Rectal smooth muscle tissue (tissue), 1 donor: ENCODE results near the gene PADI2.

Experiments used
- H3K27ac ChIP-seq: one replicate; pipeline ENCODE4 v1.7.0; 2013; ENCODE audit warnings: low read depth, low read length, inconsistent platforms
- H3K27me3 ChIP-seq: one replicate; pipeline ENCODE4 v1.7.0; 2013; ENCODE audit warnings: low read length; ENCODE audit not compliant: control insufficient read depth, insufficient read depth
- H3K36me3 ChIP-seq: one replicate; pipeline ENCODE4 v1.7.0; 2013; ENCODE audit warnings: low read length; ENCODE audit not compliant: control insufficient read depth, insufficient read depth
- H3K4me1 ChIP-seq: one replicate; pipeline ENCODE4 v1.7.0; 2013; ENCODE audit warnings: low read length; ENCODE audit not compliant: control insufficient read depth, insufficient read depth
- H3K4me3 ChIP-seq: one replicate; pipeline ENCODE4 v1.7.0; 2013; ENCODE audit warnings: low read length
- H3K9ac ChIP-seq: one replicate; pipeline ENCODE4 v1.7.0; 2013; ENCODE audit warnings: low read length

Gene PADI2

DNA sequence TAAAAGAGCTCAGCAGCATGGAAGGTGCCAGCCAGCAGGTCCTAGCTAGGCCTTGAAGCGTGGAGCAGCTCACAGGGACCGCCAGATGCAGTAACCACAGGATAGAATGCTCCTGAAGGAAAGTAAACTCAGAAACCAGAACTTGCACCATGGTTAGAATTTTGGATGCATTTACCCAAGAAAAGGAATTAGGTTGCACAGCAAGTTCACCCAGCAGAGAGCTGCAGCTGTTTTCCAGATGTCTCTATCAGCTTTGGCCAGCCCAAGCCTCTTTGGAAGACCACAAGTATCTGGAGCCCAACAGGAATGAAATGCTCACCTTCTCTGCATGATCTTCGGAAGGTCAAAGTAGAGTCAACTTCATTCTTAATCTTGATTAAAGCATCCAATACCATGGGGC lies 86.5 kb downstream of the PADI2 start:
- H3K27ac ChIP-seq: no peak overlapping the region
- H3K4me1 ChIP-seq: no peaks in the 10 kb centered on the region
- no peak overlapping the region for H3K9ac ChIP-seq
- H3K27me3 ChIP-seq: no peaks in the 10 kb centered on the region
- H3K36me3 ChIP-seq: peaks cover 13% of the 10 kb centered on the region
- no peak overlapping the region for H3K4me3 ChIP-seq

DNA sequence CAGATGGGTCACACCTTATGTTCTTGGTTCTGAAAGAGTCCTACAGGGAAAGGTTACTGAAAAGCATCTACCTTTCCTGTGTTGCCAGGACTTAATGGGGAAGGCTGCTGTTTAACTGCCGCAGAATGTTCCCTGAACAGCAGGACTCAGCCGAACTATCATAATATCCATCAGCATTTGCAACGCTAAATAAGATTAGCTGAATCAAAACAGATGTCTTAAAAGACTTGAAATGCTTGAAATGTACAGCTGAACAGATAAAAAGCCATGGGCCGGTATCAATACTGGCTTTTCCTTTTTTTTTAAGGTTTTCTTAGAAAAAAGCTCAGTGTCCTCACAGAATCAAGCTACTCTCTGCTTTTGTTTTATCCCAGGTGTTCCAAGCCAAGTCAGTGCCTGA lies 87.8 kb downstream of the PADI2 start:
- Histone ChIP-seq H3K4me1 (no peaks in the 10 kb centered on the region), H3K36me3 (peaks cover 20% of the 10 kb centered on the region), H3K9ac (no peak overlapping the region), H3K27ac (no peak overlapping the region), H3K4me3 (no peak overlapping the region), H3K27me3 (no peaks in the 10 kb centered on the region)

DNA sequence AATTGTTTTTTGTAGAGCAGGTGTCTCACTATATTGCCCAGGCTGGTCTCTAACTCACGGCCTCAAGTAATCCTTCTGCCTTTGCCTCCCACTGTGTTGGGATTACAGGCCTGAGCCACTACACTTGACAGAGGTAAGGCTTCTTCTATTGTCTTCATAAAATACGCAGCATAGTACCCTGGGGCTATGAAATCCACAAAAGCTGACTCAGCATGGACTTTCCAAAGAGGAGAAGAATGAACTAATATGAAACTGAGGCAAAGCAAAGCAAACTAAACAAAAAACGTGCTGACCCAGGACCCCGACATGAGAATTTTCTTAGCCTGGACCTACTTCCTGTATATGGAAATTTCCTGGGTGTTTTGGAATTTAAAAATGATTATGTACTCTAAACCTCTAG lies 89.0 kb downstream of the PADI2 start:
- no peak overlapping the region for H3K27ac ChIP-seq

GRCh38 chr1:17028662-17029188 lies 90.5 kb downstream of the PADI2 start:
- H3K27me3 ChIP-seq: no peaks in the 10 kb centered on the region
- no peak overlapping the region for H3K4me3 ChIP-seq
- H3K27ac ChIP-seq: no peak overlapping the region
- peaks cover 26% of the 10 kb centered on the region for H3K36me3 ChIP-seq
- H3K9ac ChIP-seq: no peak overlapping the region
- H3K4me1 ChIP-seq: no peaks in the 10 kb centered on the region

More for the DNA sequence above, 89.0 kb downstream of the PADI2 start:
- Histone ChIP-seq H3K4me3 (no peak overlapping the region), H3K9ac (no peak overlapping the region), H3K36me3 (peaks cover 23% of the 10 kb centered on the region), H3K4me1 (no peaks in the 10 kb centered on the region), H3K27me3 (no peaks in the 10 kb centered on the region)

- Histone ChIP-seq H3K27ac (no peak overlapping the region), H3K4me1 (no peaks in the 10 kb centered on the region), H3K4me3 (no peak overlapping the region), H3K27me3 (no peaks in the 10 kb centered on the region), H3K9ac (no peak overlapping the region), H3K36me3 (peaks cover 33% of the 10 kb centered on the region)
These were observed 91.4 kb downstream of the PADI2 start for GRCh38 chr1:17027900-17028299.

GRCh38 chr1:17027403-17027802 lies 91.8 kb downstream of the PADI2 start:
- Histone ChIP-seq H3K9ac (no peak overlapping the region), H3K27ac (no peak overlapping the region), H3K4me3 (no peak overlapping the region), H3K4me1 (no peaks in the 10 kb centered on the region), H3K27me3 (no peaks in the 10 kb centered on the region), H3K36me3 (peaks cover 32% of the 10 kb centered on the region)

GRCh38 chr1:17024721-17025120 lies 94.5 kb downstream of the PADI2 start:
- H3K27ac ChIP-seq: no peak overlapping the region
- no peaks in the 10 kb centered on the region for H3K27me3 ChIP-seq
- no peaks in the 10 kb centered on the region for H3K4me1 ChIP-seq
- H3K4me3 ChIP-seq: no peak overlapping the region
- no peak overlapping the region for H3K9ac ChIP-seq
- H3K36me3 ChIP-seq: peaks cover 49% of the 10 kb centered on the region

DNA sequence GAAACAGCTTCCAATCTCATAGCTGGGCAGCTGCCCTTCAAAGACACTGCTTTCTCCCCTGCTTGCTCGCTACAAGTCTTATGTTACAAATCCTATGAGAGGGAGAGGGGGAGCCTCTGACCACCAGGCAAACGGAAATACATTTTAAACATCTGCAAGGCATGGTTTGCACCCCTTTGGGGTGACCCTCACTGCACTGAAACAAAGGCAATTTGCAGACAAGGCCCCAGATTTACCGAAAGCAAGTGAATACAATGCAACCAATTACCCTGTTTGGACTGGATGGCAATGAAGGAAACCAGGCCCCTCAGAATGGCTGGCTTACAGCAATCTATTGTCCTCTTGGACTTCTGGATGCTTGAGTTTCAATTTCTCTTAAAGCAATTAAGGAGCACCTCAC lies 95.7 kb downstream of the PADI2 start:
- H3K4me1 ChIP-seq: no peaks in the 10 kb centered on the region
- H3K27me3 ChIP-seq: no peaks in the 10 kb centered on the region
- H3K4me3 ChIP-seq: no peak overlapping the region
- H3K36me3 ChIP-seq: peaks cover 52% of the 10 kb centered on the region
- no peak overlapping the region for H3K27ac ChIP-seq
- H3K9ac ChIP-seq: no peak overlapping the region

DNA sequence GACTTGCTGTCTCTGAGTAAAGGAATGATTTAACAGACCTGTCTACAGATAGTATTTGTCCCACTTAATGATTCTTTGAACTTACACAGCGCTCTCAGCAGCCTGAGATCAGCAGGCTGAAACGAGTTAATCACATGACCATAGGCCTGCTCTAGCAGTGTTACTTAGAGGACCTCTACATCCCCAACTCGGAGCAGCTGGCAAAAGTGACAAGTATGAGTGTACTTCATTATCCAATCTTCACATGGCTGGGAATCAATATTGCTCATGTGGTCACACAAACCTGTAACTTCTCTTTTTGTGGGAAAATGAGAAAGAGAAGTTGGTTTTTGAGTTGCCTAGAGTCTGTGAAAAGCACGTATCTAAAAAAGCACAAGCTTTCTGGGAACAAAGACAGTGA lies 96.1 kb downstream of the PADI2 start:
- Histone ChIP-seq H3K4me1 (no peaks in the 10 kb centered on the region), H3K36me3 (peaks cover 51% of the 10 kb centered on the region), H3K9ac (no peak overlapping the region), H3K27me3 (no peaks in the 10 kb centered on the region), H3K27ac (no peak overlapping the region), H3K4me3 (no peak overlapping the region)

- no peak overlapping the region for H3K9ac ChIP-seq
- peaks cover 40% of the 10 kb centered on the region for H3K36me3 ChIP-seq
- H3K4me1 ChIP-seq: no peaks in the 10 kb centered on the region
- H3K4me3 ChIP-seq: no peak overlapping the region
- H3K27me3 ChIP-seq: no peaks in the 10 kb centered on the region
- no peak overlapping the region for H3K27ac ChIP-seq
These were observed 97.4 kb downstream of the PADI2 start for GRCh38 chr1:17021896-17022295.

DNA sequence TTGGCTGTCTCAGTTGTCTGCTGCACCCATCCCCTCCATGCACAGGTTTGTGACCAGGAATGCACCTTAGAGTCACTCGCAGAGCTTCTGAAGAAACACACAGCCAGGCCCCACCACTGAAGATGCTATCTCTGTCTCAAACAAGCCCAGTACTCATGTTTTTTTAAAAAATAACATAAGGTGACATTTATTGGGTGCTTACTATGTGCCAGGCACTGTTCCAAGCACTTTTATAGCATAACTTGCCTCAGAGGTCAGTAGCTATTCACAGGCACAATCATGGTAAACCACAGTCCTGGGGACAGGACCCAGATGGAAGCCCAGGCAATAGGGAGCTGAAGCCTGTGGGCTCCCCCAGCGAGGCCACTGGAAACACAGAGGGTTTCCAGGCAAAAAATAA lies 98.7 kb downstream of the PADI2 start:
- Histone ChIP-seq H3K4me3 (no peak overlapping the region), H3K27me3 (no peaks in the 10 kb centered on the region), H3K4me1 (no peaks in the 10 kb centered on the region), H3K27ac (no peak overlapping the region), H3K36me3 (peaks cover 35% of the 10 kb centered on the region), H3K9ac (no peak overlapping the region)

DNA sequence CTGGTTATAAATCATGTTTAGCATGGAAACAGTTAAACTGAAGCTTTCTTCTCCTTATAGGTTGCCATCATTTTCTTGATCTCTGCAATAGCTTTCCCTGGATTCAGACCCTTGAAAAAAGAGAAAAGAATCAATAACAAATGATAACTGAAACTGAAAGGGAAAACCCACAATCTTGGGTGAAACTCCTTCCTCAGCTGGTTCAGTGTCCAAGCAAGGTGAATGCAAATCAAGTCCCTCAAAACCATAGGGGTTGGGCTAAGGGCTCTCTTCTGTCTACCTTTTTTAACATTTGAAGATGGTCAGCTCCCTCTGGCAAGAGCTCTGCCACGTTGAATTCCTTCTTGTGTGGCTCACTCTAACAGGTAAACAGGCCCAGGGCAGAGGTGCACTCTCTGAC lies 100.4 kb downstream of the PADI2 start:
- peaks cover 33% of the 10 kb centered on the region for H3K36me3 ChIP-seq
- no peaks in the 10 kb centered on the region for H3K4me1 ChIP-seq
- no peak overlapping the region for H3K9ac ChIP-seq
- no peaks in the 10 kb centered on the region for H3K27me3 ChIP-seq
- no peak overlapping the region for H3K4me3 ChIP-seq
- H3K27ac ChIP-seq: no peak overlapping the region

GRCh38 chr1:17017435-17017834 lies 101.8 kb downstream of the PADI2 start:
- Histone ChIP-seq H3K9ac (no peak overlapping the region), H3K36me3 (peaks cover 21% of the 10 kb centered on the region), H3K4me1 (no peaks in the 10 kb centered on the region), H3K4me3 (no peak overlapping the region), H3K27ac (no peak overlapping the region), H3K27me3 (no peaks in the 10 kb centered on the region)
